Hepatocyte (in vitro differentiated cells): ENCODE data around the gene KCNA5. TPM values are rescaled to one million over a fixed set of nuclear protein-coding genes. Genes with fewer than 3 reads are reported as not detected.
A peak's percentile ranks its signal among the peaks of the same experiment; 100 is the strongest.

ENCODE experiments used
- DNase-seq: peaks from one replicate; pipeline ENCODE4 v3.0.0-alpha.2; 2016; ENCODE audit warnings: low spot score
- H2AFZ ChIP-seq: fragments of 200-600 bp; sonication (generic); 2 replicates; pipeline ENCODE4 v1.6.0; 2016; ENCODE audit warnings: antibody characterized with exemption, mild to moderate bottlenecking
- H3K27ac ChIP-seq: fragments of 200-600 bp; sonication (generic); 2 replicates; pipeline ENCODE4 v1.5.1; 2016; ENCODE audit warnings: mild to moderate bottlenecking
- H3K27me3 ChIP-seq: fragments of 200-600 bp; sonication (generic); 2 replicates; pipeline ENCODE4 v1.6.1; 2016
- H3K36me3 ChIP-seq: fragments of 200-600 bp; sonication (generic); replicated peaks from 2 replicates; pipeline ENCODE4 v1.5.1; 2016; ENCODE audit warnings: low read depth; ENCODE audit not compliant: insufficient read depth
- H3K4me1 ChIP-seq: fragments of 200-600 bp; sonication (generic); 2 replicates; pipeline ENCODE4 v1.5.1; 2016; ENCODE audit warnings: mild to moderate bottlenecking, moderate library complexity; ENCODE audit not compliant: insufficient read depth
- H3K4me2 ChIP-seq: fragments of 200-600 bp; sonication (generic); 2 replicates; pipeline ENCODE4 v1.6.0; 2016
- H3K4me3 ChIP-seq: fragments of 200-600 bp; sonication (generic); 2 replicates; pipeline ENCODE4 v1.5.1; 2016; ENCODE audit warnings: mild to moderate bottlenecking
- H3K79me2 ChIP-seq: fragments of 200-600 bp; sonication (generic); 2 replicates; pipeline ENCODE4 v1.6.0; 2017; ENCODE audit warnings: mild to moderate bottlenecking
- H3K9me2 ChIP-seq: fragments of 200-600 bp; sonication (generic); replicated peaks from 2 replicates; pipeline ENCODE4 v1.6.0; 2017; ENCODE audit warnings: mild to moderate bottlenecking; ENCODE audit not compliant: insufficient read depth
- H3K9me3 ChIP-seq: fragments of 200-600 bp; sonication (generic); 2 replicates; pipeline ENCODE4 v1.5.1; 2016; ENCODE audit warnings: low read depth, mild to moderate bottlenecking
- H4K20me1 ChIP-seq: fragments of 200-600 bp; sonication (generic); 2 replicates; pipeline ENCODE4 v1.6.0; 2016; ENCODE audit warnings: mild to moderate bottlenecking; ENCODE audit not compliant: insufficient read depth, poor library complexity, severe bottlenecking
- CTCF ChIP-seq: fragments of 200-600 bp; sonication (generic); IDR thresholded peaks from 2 replicates; pipeline ENCODE4 v1.5.1; 2016; ENCODE audit warnings: antibody characterized with exemption, mild to moderate bottlenecking; ENCODE audit not compliant: poor library complexity
- EZH2 ChIP-seq: fragments of 200-600 bp; sonication (generic); IDR thresholded peaks from 2 replicates; pipeline ENCODE4 v1.6.1; 2016; ENCODE audit warnings: antibody characterized with exemption, mild to moderate bottlenecking, borderline replicate concordance
- EZH2phosphoT487 ChIP-seq: fragments of 200-600 bp; sonication (generic); IDR thresholded peaks from one replicate; pipeline ENCODE4 v1.6.1; 2018; ENCODE audit warnings: antibody characterized with exemption, mild to moderate bottlenecking, low read depth, moderate library complexity; ENCODE audit not compliant: unreplicated experiment, severe bottlenecking
- WGBS: methylation state at CpG from one replicate; pipeline ENCODE4 v1.1.6; 2016; ENCODE audit warnings: low lambda C conversion rate; ENCODE audit errors: missing lambda C conversion rate; 5-methylcytosine and 5-hydroxymethylcytosine counted together
- polyA plus RNA-seq: library from polyadenylated mRNA; unstranded; fragments of >200 nt; fragmentation: Nextera tagmentation; extraction: Ambion mirVana; gene quantifications from 2 replicates; pipeline ENCODE4 v1.2.1, GENCODE V29; 2016
- total RNA-seq: library from RNA; depleted of rRNA; stranded (reverse); fragments of >200 nt; gene quantifications from 2 replicates; pipeline ENCODE4 v1.2.3, GENCODE V29; 2014

KCNA5 gene
- total RNA-seq (1.4 and 1.8 TPM in 2 replicates), polyA plus RNA-seq (0.79 and 2.8 TPM in 2 replicates)

DNA sequence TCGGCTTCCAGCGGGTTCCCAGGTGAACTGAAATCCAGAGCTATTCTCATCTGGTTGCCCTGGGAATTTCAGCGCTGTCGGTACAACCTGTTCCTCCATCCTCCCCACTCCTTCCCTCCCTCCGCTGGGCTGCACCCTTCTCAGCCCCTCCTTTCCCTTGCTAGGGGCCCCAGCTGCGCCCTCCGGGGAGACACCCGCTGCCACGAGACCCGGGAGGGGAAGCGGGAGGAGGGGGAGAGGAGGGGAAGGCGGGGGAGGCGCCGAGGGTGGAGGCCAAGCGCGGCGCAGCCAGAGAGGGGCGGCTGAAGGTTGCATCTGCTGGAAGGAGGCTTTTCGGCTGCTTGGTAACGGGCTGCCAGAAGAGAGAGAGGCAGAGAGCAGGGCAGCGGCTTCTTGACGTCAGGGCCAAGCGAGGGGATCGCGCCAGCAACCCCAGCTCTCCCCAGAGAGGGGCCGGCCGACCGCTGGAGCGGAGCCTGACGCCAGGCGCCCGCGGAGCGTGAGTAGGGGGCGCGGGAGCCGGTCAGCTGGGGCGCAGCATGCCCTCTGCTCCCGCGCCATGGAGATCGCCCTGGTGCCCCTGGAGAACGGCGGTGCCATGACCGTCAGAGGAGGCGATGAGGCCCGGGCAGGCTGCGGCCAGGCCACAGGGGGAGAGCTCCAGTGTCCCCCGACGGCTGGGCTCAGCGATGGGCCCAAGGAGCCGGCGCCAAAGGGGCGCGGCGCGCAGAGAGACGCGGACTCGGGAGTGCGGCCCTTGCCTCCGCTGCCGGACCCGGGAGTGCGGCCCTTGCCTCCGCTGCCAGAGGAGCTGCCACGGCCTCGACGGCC lies at the start of gene KCNA5:
KCNA5 (plus strand) TSS at position 291 of the 831 bp plus-strand sequence; CDS start at position 560, 269 bp downstream.
- H3K79me2 ChIP-seq, result no peaks in the 10 kb centered on the region
- no peaks in the 10 kb centered on the region for H4K20me1 ChIP-seq
- TF ChIP-seq CTCF, result no peak
- TF ChIP-seq EZH2, result no peak
- no peak for TF ChIP-seq EZH2phosphoT487
- 5% methylated on average over 40 of the region's 68 CpGs for WGBS
- H3K9me2 ChIP-seq, result no peaks in the 10 kb centered on the region
- DNase-seq, result peak; percentile 61
- H3K27me3 ChIP-seq, result peaks cover 83% of the 10 kb centered on the region
- peak within 1 kb of the TSS; percentile 10 for H2AFZ ChIP-seq
- no peak within 1 kb of the TSS for H3K27ac ChIP-seq
- H3K36me3 ChIP-seq, result no peaks in the 10 kb centered on the region
- H3K9me3 ChIP-seq, result no peaks in the 10 kb centered on the region
- peak within 1 kb of the TSS; percentile 71 for H3K4me2 ChIP-seq
- peaks cover 24% of the 10 kb centered on the region for H3K4me1 ChIP-seq
- H3K4me3 ChIP-seq, result no peak within 1 kb of the TSS

- Histone ChIP-seq H3K4me3 (no peak overlapping the region), H3K4me1 (no peaks in the 10 kb centered on the region), H4K20me1 (no peaks in the 10 kb centered on the region), H3K9me3 (no peaks in the 10 kb centered on the region), H3K27ac (no peak overlapping the region), H3K79me2 (no peaks in the 10 kb centered on the region), H2AFZ (no peak overlapping the region), H3K4me2 (no peak overlapping the region), H3K9me2 (no peaks in the 10 kb centered on the region), H3K36me3 (no peaks in the 10 kb centered on the region), H3K27me3 (peaks cover 50% of the 10 kb centered on the region)
- TF ChIP-seq EZH2 (no peak), CTCF (no peak), EZH2phosphoT487 (no peak)
- DNase-seq, result no peak
- WGBS, result 93% methylated on average over 4 of the region's 4 CpGs
Observed at GRCh38 chr12:4994622-4995021, 49.1 kb upstream of the KCNA5 start.

DNA sequence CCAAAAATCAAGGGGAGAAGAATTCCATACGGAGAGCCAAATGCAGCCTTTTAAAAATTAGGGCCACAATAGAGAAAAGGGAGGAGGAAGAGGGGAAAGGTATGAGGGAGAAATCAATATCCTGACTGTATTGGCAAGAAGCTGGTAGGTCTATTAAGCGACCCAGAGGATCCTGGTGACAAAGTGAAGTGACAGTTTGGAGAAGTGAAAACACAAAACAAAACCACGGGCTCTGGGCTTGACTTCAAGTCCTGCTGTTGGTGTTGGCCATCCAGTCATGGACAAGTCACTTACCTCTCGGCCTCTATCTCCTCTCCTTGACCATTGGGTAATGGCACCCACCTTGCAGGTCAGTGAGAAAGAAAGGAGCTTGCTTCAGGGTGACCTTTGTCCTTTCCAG lies 47.0 kb upstream of the KCNA5 start:
- no peak overlapping the region for H3K27ac ChIP-seq
- H3K4me3 ChIP-seq, result no peak overlapping the region
- H3K4me1 ChIP-seq, result no peaks in the 10 kb centered on the region
- H3K9me3 ChIP-seq, result no peaks in the 10 kb centered on the region
- no peaks in the 10 kb centered on the region for H3K9me2 ChIP-seq
- no peaks in the 10 kb centered on the region for H3K79me2 ChIP-seq
- H4K20me1 ChIP-seq, result no peaks in the 10 kb centered on the region
- H3K27me3 ChIP-seq, result peaks cover 51% of the 10 kb centered on the region
- no peak for TF ChIP-seq EZH2phosphoT487
- TF ChIP-seq CTCF, result no peak
- no peak for TF ChIP-seq EZH2
- no peaks in the 10 kb centered on the region for H3K36me3 ChIP-seq
- H3K4me2 ChIP-seq, result no peak overlapping the region
- no peak overlapping the region for H2AFZ ChIP-seq
- DNase-seq, result no peak
- 80% methylated on average over 4 of the region's 4 CpGs for WGBS
